NCI-H1436 treated with DMSO at 0.1 percent for 48 hours (cell line): ENCODE data around the gene PAX5.
"Not testable (repeated sequence)": the region's sequence is repeated elsewhere in the genome, so short reads cannot be mapped to it uniquely, and the experiment has no call there.

ENCODE experiments used
- DNase-seq: peaks from one replicate; lab custom pipeline; 2025; lab: John Stamatoyannopoulos, UW

The PAX5 gene

DNA sequence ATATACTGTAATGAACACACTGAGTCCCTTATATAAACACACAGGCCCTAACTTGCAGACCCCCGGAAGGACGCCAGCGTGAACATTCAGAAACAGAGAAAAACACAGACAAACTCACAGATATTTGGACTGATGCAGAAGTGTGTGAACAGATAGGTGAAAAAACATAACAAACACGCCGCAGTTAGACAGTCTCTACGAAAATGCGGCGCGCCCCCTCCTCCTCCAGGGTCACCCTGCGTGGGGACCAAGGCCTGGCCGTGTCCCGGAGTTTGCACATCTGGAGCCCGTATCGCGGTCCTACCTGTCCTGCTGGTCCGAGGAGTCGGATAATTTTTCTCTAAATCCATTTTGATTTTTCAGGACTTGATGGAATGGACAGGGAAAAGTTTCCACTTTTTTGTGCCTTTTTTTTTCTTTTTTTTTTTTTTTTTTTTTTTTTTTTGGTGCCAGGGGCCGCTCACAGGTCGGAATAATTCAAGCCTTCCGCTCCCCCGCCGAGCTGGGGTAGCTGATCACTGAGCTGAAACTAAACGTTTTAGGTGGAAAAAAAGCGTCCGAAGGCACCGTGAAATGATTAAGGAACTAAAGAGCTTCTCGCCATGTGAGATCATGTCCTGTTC is at the start of gene PAX5:
PAX5 (minus strand) TSS at position 587 of the 623 bp plus-strand sequence; CDS start at position 350, 237 bp downstream.
- DNase-seq: no peak

DNA sequence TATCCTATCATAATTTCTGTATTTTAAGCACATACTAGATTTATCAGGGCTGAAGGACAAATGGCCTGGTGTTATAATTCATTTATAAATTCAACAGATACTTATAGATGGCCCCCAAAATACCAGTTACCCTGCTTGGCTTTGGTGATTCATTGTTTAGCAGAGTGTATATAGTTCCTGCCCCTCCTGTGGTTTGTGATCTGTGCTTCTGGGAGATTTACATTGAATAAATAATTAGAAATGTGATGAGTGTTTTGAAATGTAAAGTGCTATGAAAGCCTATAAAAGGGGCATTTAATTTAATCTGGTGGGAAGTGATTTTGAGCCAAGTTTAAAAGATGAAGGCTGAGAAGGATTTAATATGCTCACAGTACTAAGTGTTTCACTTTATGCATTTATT is 49.6 kb upstream of the PAX5 start:
- DNase-seq: no peak

DNA sequence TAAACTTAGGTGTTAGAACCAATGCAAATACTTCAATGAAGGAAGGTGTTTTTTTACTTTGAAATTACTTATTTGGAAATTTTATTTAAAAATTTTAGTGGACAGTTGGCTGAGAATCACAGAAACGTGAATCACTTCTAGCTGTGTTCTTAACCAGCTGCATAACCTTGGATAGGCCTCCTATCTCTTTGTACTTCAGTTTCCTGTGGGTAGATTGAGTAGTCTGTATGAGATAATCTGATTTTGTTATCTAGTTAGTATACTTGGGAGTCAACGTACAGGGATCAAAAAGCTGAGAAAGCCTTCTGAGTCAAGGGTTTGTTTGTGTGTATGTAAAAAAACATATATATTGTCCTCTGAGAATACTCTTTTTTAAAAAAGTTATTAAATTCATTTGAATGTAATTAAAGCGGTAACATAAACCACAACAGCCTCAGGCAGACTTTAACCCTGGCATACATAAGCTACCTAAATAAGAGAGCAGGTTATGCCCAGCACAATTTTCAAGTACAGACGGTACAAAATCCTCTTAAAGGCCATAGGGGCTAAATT is 48.2 kb upstream of the PAX5 start:
- DNase-seq: no peak

DNA sequence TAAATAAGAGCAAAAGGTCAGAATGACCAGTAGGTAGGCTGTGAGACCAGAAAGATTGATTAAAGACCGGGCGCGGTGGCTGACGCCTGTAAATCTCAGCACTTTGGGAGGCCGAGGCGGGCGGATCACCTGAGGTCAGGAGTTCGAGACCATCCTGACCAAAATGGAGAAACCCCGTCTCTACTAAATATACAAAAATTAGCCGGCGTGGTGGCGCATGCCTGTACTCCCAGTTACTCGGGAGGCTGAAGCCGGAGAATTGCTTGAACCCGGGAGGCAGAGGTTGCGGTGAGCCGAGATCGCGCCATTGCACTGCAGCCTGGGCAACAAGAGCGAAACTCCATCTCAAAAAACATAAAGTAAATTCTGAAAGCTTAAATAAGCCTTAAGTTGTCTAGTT is 47.4 kb upstream of the PAX5 start:
- DNase-seq: not testable (repeated sequence)

DNA sequence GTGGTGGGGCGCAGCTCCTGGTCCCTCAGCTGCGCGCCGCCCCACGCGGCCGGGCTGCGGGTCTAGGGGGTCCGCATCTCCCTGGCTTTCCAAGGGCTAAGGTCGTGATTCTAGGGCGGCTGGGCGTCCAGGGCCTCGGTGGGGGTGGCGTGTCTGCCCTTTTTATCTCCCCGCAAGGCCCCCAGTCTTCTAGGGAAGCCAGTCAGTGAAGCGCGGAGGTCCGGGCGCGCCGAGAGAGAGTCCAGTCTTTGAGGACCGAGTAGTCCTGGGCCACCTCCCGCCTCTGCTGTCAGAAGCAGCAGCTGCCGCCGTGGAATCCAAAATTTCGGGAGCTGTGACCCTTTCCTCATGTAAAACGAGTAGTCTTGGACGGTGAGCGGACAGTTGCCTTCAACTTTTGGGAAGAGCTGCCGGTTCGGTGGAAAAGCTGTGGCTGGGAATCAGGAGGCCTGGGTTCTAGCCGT is 46.1 kb upstream of the PAX5 start:
- not testable (repeated sequence) for DNase-seq

DNA sequence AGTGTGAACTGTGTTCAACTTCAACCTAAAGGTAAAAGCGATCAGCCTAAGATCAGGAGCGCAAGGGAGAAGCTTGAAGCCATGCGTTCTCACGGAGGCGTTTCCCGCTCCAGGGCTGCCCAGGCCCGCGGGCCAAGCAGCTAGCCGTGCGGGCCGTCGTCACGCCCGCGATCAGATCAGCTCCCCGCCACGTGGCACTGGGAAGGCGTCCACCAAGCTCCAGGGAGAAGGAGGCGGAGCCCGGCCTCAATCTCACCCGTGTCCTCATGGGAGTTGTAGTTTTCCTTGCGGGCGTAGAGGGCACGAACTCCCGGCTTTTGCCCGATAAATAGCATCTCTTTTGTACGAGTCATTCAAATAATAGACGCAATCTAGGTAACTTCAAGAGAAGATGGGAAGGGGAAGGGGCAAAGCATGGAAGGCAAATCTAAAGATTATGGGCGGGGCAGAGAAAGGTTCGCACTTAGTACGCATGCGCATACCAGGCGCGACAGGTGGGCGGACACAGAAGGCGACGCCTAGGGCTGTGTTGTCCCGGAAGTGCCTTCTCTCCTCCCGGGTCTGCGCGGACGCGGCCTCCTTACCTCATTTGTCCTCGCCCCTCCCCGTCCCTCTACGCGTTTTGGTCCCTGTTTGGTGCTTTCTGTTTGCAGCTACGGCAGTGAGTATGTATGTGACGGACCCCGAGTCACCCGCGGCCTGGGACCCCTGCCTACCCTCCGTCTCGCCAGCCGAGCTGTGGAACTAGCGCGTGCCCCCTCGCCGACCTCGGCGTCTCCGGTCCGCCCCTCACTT is 45.5 kb upstream of the PAX5 start:
- peak; percentile 85 for DNase-seq

DNA sequence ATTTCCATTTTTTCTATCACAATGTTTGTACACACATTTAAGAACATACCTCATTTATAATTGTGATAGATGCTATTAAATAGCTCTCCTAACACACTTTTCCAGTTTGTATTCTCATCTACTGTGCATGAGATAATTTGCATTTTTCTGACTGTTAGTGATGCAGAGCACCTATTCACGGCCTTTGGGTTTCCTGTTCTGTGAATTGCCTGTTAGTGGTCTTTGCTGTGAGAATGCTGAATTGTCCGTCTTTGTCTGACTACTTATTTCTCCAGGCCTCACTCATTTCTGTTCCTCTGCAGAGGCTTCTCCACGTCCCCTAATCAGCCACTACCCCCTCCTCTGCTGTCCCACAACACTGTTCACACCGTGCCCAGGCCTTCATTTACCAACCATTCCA is 40.7 kb upstream of the PAX5 start:
- not testable (repeated sequence) for DNase-seq

DNA sequence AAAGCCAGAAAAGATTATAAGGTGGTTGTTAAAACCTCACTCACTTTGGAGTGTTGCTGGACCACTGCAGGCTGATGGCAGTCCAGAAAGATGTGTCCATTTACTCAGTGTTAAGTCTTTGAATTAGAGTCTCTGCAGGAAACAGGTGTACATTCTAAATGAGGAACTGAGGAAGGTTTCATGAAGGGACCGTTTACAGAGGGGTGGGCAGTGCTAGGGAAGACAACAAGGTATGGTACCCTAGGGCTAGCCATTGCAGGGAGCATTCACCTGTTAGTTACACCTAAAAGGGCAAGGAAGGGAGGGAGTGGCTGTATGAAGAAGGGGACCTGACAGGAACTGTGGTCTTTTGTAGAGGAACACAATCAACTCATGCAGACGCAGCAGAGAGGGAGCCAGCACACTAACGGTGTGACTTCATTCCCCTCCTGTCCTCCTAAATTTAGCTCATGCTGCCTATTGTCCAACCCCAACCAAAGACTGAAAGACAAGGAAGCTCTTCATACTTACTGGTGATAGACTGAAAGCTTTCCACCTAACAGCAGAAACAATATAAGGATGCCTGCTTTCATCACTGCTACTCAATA is 32.2 kb upstream of the PAX5 start:
- no peak for DNase-seq

DNA sequence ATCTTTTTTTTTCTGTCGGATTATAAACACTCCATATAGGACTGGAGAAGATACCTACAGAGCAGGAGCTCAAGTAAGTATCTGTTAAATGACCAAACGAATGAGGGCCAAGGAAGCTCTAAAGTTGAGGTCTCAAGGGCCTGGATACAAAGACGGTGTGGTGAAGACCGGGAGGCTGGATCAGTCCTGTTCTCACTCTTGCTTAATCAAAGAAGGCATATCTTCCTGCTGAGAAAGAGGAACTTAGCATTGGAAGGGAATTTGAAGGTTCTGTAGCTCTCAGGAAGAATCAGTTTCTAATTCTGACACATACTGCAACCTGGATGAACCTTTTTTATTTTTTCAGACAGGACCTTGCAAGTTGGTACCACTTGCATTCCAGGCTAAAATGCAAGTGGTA is 28.3 kb upstream of the PAX5 start:
- DNase-seq: no peak

DNA sequence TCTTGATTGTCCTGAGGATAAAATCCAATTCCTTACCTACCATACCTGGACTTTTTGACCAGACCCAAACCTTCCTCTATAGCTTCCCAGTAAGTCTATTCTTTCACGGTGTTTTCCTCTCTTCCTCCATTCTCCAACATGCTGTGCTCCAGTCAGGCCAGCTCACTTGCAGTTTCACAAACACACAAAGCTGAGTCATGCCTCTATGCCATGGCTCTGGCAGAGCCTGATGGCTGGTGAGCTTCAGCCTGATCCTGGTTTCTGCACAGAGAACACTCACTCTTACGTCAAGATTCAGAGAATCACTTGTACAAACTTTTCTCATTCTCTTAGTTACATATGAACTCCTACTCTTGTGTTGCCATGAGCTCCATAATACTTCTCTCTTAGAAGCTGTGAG is 27.7 kb upstream of the PAX5 start:
- no peak for DNase-seq

DNA sequence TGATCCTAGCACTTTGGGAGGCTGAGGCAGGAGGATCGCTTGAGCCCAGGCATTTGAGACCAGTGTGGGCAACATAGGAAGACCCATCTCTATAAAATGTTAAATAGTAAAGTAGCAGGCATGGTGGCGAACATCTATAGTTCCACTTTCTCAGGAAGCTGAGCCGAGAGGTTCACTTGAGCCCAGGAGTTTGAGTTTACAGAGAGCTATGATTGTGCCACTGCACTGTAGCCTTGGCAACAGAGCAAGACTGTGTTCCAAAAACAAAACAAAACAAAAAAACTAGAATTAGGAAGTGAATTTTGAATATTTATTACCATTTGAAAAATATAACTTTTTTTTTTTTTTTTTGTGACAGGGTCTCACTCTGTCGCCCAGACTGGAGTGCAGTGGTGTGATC is 26.8 kb upstream of the PAX5 start:
- DNase-seq: no peak

DNA sequence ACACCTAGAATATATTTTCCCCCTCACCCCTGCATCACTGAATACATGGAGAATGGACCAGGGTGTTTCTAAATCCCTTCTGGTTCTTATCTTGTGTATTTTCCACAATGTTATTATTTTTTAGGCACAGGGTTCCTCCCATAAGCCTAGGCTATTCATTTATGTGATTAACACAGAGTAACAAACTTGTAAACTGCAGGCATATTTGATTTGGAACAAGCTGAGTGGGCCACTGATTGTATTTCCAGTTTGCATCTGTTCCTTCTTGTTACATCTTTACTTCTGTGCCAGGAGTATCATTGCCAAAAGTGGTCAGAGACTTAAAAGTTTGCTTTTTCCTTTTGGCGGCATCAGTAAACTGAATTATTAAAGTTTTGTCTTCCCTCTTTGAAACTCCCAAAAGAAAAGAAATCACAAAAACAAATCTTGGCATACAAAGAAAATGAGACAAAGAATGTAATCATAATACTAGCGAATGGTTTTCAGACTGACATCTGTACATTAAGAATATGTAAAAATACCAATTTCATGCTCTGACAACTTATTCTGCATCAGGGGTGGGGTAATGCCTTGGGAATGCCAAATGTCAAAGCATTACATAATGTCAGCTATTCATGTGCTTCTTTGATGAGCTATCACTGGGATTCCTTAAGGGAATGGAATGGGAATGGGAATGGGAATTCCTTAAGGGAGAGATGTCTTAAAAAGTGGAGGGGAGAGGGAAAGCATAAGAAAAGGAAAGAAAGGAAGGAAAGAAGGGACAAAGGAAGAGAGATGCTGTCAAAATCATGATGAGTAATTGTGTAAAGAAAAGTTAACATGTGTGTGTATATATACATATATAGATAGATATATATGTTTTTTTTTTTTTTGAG is 22.2 kb upstream of the PAX5 start:
- DNase-seq: no peak

DNA sequence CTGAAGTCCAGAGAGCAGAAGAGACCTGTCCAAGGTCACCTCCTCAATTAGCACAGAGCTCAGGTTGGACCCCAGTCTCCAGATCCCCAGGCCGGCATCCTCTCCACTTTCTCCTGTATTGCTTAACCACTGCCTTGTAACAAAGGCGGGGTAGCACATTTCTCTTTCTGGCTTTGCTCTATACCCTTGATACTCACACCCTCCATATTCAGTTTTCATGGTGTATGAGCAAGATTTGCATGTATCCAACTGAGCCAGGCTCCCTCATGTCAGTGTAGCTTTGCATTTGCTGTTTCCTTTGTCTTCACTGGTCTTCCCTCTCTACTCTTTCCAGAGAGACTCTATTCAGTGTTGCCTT is 20.3 kb upstream of the PAX5 start:
- not testable (repeated sequence) for DNase-seq

DNA sequence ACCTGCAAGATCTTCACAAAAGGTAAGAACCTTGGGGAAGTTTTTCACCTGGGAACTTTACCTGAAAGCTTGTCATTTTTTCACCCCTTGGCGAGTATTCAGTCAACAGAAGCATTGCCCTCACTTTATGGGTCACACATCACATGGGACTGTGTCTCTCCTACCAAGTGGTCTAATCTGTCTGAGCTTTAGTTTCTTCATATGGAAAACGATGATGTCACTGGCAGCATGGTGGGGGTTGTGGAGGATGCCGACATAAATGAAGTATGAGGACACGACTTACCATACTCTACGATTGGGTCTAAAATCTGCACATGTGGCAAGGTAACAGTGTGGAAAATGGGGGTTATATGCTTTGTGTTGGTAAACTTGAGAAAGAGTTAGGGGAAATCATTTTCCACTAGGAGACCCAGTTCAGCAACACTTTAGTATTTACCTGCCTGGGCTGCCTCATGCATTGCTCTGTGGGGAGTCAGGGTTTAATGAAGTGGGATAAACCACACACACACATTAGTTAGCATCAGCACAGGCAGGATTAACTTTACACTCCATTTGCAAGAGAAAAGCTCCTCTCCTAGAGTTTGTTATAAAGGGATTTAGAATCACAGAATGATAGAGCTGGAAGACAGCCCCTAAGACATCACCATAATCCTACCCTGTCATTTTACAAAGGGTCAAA is 19.8 kb upstream of the PAX5 start:
- DNase-seq: no peak

DNA sequence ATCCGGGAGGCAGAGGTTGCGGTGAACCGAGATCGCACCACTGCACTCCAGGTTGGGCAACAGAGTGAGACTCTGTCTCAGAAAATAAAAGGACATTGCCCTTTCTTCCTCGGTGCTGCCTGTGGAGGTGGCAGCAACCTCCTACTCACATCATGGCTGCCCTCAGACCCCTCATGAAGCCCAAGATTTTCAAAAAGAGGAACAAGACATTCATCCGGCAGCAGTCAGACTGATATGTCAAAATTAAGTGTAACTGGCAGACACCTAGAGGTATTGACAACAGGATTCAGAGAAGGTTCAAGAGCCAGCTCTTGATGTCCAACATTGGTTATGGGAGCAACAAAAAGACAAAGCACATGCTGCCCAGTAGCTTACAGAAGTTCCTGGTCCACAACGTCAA is 12.6 kb upstream of the PAX5 start:
- DNase-seq: no peak

DNA sequence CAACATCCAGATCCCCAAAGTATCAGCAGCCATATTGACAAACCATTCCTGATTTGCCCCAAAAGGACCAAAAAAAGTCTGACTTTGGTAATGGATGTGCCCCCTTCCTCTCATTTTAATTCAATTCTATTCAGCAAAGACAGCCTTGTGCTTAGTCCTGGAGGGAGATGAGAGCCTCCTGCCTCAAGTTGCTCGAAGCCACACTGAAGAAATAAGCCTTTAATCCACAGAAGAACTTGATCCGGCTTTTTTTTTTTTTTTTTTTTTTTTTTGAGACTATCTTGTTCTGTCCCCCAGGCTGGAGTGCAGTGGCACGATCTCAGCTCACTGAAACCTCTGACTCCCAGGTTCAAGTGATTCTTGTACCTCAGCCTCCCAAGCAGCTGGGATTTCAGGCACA is 8.4 kb upstream of the PAX5 start:
- DNase-seq: no peak

DNA sequence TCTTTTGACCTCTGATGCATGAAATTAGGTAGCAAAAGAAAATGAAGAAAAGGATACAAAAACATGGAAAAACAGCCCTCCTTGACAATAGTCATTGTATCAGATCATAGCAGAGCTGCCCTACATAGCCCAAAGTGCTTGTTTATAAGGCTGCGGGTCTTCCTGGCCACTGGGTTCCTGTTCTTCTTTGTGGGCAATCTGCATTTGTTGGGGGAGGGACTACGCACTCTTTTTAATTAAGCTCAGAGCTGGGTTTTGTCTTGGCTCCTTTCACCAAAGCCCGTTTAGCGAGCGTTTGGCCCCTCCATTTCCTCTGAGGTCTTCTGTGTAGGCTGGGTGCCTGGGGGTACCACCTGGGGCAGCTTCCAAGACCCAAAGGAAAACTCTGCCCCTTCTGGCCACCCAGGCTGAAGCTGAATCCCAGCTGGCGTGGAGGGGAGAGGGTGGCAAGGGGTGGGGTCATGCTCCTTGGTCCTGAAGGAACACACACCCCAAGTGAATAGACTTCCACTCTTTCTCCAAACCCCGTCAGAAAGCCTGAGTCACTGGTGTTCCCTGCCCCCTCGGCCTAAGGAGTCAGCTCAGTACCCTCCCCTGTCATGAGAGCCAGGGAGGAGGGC is 6.5 kb upstream of the PAX5 start:
- no peak for DNase-seq

DNA sequence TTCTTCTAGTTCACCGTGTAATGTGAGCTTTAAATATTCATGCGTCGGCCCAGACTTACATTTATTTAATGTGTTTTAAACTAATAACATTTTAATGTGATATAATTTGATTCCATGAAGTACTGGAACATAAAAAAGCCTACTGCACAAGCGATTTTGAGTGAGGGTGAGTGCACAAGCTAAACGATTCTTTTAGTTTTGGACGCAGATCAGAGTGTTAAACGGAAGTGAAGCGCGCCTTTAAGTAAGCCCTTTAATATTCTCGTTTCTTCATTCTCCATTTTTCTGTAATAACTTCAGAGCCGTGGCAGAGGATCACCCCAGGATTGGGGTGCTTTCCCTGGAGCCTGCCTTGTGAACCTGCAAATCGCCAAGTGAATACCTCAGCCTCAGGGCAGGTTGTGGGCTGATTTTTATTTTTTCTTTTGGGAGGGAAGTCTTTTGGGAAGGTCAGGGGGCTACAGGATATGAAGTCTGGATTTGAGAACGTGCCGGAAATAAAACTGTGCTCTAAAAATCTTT is 4.9 kb upstream of the PAX5 start:
- DNase-seq: no peak

DNA sequence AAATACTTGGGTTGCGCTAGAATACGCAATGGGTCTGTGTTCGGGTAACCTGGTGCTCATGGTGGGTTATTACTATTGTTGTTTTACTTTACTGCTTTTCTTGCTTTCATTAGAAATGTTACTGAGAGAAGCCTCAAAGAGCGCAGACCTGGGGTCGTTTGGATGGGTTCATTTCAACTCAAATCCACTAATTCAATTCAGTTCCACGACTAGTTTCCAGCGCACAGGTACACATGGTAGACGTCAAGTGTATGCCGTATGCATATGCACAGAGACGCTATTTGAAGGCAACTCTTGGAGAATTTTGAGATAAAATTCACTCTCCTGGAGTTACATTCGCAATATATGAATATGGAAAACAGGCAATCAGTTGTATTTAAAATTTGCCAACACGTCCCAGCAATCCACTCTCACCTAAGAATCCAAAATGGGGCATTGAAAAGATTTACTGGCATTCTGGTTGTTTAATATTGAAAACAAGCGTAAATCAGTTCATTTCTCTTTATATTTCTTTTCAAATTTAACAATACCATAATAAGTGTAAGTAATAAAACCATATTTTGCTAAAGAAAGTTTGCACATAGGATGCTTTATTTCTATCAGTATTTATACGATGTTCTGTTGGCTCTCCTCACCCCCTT is 4.4 kb upstream of the PAX5 start:
- DNase-seq: no peak
